Stimulated activated CD8-positive, alpha-beta memory T cell treated with anti-CD3 and anti-CD28 coated beads, Interleukin-12 subunit alpha, Interleukin-12 subunit beta, amount 100 ng/mL, for 4 hours (primary cell): ENCODE data around the gene HOXC12.

Experiments
- DNase-seq: peaks from one replicate; pipeline ENCODE4 v3.0.0-alpha.2; 2020; ENCODE audit warnings: low read depth

HOXC12 gene

GRCh38 chr12:53972152-53972702 lies 17.5 kb downstream of the HOXC12 start:
- DNase-seq: no peak

GRCh38 chr12:53972722-53973235 lies 18.1 kb downstream of the HOXC12 start, which contains the start of gene HOXC11:
Gene HOXC11, plus strand, starts transcription at chr12:53973126. Its CDS starts 116 bp downstream, at chr12:53973242.
- DNase-seq: no peak

DNA sequence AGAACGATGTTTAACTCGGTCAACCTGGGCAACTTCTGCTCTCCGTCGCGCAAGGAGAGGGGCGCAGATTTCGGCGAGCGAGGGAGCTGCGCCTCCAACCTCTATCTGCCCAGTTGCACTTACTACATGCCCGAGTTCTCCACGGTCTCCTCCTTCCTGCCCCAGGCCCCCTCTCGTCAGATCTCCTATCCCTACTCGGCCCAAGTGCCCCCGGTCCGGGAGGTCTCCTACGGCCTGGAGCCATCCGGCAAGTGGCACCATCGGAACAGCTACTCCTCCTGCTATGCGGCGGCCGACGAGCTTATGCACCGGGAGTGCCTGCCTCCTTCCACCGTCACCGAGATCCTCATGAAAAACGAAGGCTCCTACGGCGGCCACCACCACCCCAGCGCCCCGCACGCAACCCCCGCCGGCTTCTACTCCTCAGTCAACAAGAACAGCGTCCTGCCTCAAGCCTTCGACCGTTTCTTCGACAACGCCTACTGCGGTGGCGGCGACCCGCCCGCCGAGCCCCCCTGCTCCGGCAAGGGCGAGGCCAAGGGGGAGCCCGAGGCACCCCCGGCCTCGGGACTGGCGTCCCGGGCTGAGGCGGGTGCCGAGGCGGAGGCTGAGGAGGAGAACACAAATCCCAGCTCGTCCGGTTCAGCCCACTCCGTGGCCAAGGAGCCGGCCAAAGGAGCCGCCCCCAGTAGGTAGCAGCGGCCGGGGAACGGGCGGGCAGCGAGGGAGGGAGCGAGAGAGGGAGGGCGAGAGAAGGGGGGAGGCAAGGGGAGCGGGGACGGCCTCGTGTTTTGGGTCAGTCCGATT lies 18.7 kb downstream of the HOXC12 start:
- DNase-seq: no peak

DNA sequence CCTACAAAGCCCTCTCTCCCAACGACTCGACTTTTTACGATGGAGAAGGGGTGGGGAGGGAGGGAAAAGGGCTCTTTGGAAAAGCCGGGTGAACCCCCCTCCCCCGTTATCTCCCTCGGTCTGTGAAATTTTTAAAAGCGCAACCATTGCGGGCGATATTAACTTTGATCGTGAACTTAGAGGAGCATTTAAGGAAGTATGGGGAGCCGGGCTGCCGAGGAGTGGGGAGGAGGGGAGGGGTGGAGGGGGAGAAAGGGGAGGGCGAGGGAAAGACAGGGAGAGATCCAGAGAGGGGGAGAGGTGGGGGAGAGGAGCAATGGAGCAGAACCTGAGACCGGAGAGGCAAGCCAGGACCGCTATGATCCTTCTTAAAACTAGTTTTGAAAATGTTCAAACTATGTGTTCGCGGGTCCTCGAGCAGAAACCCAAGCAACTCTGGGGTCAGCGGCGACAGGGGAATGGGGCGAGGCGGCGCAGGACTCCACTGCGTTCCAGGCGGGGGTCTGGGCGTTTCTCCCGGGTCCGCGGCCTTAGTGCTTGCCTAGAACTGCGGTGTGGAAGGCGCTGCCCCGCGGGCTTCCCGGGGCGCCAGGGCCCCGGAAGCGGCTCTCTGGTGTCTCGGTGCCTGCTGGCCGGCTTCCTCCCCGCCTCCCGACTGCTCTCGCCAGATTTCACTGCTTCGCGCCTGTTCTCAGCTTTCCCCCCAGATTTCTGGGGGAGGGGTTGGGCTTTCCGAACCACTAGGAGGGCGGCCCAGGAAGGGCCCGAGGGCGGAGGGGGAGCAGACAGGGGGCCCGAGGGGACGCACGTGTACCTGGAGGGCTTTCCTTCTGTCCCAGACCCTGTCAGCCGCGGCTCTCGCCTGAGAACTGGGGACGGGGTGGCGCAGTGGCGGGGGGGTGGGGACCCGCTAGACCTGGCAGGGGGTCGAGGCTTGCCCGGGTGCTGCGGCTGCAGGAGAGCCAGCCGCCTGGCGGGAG lies 19.7 kb downstream of the HOXC12 start, which contains the start of gene HOTAIR:
HOTAIR (minus strand) TSS at position 871 of the 980 bp plus-strand sequence.
- DNase-seq: no peak

GRCh38 chr12:53975064-53975471 lies 20.4 kb downstream of the HOXC12 start:
- no peak for DNase-seq

- no peak for DNase-seq
These were observed 20.9 kb downstream of the HOXC12 start for GRCh38 chr12:53975479-53976152.

DNA sequence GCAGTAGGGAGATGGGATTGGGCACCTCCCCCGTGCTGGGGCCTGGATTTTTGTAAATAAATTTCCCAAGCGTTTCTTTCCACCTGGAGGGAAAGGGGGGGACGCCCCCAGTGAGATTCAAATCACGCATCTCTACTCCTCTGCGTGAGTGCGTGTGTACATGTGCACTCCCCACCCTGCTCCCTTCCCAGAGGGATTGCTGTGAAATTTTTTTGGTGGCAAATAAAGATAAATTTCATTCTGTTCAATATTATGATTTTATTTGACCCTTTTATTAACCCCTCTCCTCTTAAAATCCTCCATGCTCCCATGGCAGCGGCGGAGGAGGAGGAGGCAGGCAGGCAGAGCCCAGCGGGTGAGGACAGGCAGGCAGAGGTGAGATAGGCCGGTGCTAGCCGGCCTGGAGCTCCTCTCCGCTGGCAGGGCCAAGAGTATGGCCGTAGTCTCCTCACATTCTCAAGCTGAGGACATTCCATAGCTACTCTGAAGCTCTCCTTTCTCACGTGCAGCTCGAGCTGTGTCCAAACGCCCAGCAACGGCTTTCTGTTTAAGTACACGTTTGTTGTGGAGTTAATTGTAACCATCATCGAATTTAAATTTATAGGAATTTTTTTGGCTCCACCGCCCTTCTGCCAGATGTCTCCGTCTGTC lies 21.6 kb downstream of the HOXC12 start:
- DNase-seq: no peak

GRCh38 chr12:53976823-53977595 lies 22.3 kb downstream of the HOXC12 start:
- DNase-seq: no peak

- no peak for DNase-seq
These were observed 23.1 kb downstream of the HOXC12 start for GRCh38 chr12:53977596-53978445.

GRCh38 chr12:53978477-53979356 lies 24.0 kb downstream of the HOXC12 start:
- DNase-seq: no peak

DNA sequence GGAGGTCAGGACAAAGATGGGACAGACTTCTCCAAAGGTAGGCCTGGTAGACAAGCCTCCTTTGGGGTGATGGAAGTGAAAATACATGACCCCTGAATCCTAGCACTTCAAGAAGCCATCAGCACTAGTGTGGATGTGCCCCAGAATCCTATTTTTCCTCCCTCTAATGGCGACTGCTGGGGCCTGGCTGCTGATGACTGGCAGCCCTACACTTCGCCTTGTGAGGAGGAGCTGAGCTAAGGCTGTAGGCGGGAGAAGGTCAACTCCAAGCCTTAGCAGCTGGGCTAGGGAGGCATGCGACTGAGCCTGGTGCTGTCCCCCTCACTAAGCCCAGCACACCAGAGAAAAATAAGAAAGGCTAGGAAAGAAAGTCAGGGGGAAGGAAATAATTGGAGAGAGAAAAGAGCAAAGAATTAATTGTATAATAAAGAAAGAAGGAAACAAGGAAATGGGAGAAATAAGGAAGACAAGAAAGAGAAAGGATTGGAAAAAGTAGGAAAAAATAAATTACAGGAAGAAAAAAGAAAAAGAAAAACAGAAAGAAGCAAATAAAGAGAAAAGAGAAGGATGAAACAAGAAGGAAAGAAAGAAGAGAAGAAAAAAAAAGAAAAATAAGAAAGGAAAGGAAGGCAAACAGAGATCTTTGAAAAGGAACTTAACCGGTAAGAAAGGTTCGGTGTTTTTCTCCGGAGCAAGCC lies 25.6 kb downstream of the HOXC12 start:
- no peak for DNase-seq

GRCh38 chr12:53980802-53981496 lies 26.2 kb downstream of the HOXC12 start:
- DNase-seq: no peak

- DNase-seq: no peak
These were observed 27.2 kb downstream of the HOXC12 start for GRCh38 chr12:53981634-53982565.

DNA sequence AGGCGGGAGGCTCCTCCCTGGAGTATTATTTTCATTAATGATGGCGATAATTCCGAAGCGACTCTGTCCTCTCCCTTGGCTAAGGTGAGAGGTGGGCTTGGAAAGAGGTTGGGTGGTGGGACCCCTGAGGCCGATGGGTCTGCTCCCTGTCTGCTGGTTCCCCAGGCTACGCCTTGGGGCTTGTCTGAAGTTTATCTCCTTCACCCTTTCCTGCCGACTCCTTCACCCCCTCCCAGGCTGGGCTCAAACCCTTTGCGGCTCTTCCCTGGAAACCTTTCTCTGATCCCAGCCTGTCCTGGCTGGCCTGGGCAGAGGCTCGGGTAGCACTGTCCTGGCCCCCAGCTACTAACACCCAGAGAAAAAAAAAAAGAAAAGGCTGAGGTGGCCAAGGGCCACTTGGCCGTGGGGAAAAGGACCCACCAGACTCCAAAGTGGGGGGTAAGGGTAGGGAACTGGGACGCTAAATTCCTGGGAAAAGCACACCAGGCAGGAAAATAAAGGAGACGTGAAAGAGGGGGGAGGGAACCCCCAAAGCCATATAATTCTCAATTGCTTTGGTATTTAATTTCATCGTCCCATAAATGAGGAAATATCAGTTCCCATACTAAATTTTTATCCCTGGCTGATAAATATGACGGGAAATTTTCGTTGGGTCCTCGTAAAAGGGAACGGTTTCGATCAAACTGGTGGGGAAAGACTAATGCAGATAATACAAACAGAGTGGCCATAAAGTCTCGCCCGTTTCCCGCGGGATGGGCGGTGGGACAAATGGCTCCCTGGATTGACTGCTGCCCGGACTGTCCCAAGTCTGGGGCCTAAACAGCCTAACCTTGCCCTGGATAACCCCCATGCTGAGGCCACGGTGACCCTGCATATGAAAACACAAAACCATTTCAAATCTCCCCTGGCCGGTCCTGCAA lies 28.2 kb downstream of the HOXC12 start:
- DNase-seq: no peak

GRCh38 chr12:53983568-53983949 lies 28.9 kb downstream of the HOXC12 start:
- DNase-seq: no peak
